ENCODE data around the gene WDR77. TPM values are rescaled to one million over a fixed set of nuclear protein-coding genes. Genes with fewer than 3 reads are reported as not detected.

Gene WDR77
- total and polyA plus RNA-seq, 2 of the 13 experiments (the other 11 are each of a cell fraction or from before 2014, with no cell fraction given): 90.6 to 108 TPM

GRCh38 chr1:111466480-111466879 is 17.4 kb upstream of the WDR77 start:
- 0% methylated on average over 1 of the region's 1 CpG for WGBS (ENCODE audit: low lambda C conversion rate)
- no TSS peak for BruUV-seq (replicated peaks)
- ChIA-PET CTCF (ENCODE audit: low intra/inter-chr PET ratio, low total read pairs) (no interaction called here), POLR2A (no interaction called here)
- in situ Hi-C loops (cut with HindIII; ENCODE audit: extremely low pct_ligation_motif_present, low pct_unique_long_range_greater_than_20kb) (no loop called here), intact Hi-C loops (cut with micrococcal nuclease; ENCODE audit: unreplicated experiment) (no loop called here)
- no peak overlapping the region for H3K9ac ChIP-seq (ENCODE audit: insufficient read depth, low read depth, low read length)
- TF ChIP-seq ZNF432 (CRISPR knock-in tag; IDR thresholded peaks at IDR 0.05; ENCODE audit: borderline replicate concordance) (no peak), HNF4A (CRISPR knock-in tag; IDR thresholded peaks at IDR 0.05) (no peak), MLX (CRISPR knock-in tag; IDR thresholded peaks at IDR 0.05) (no peak), NFE2 (CRISPR knock-in tag; IDR thresholded peaks at IDR 0.05) (no peak), TARDBP (CRISPR knock-in tag; IDR thresholded peaks at IDR 0.05) (no peak), ZNF362 (CRISPR knock-in tag; IDR thresholded peaks at IDR 0.05; ENCODE audit: borderline replicate concordance) (no peak), ZNF557 (CRISPR knock-in tag; IDR thresholded peaks at IDR 0.05) (no peak), MAZ (IDR thresholded peaks at IDR 0.05; ENCODE audit: borderline replicate concordance, low read depth, low read length) (no peak), MAZ (CRISPR knock-in tag; IDR thresholded peaks at IDR 0.05; ENCODE audit: low read depth) (no peak), CC2D1A (CRISPR knock-in tag; IDR thresholded peaks at IDR 0.05) (no peak), ZNF281 (CRISPR knock-in tag; IDR thresholded peaks at IDR 0.05; ENCODE audit: borderline replicate concordance) (no peak), KAT2B (IDR thresholded peaks at IDR 0.05; ENCODE audit: borderline replicate concordance, low read depth, low read length) (no peak), ZNF776 (CRISPR knock-in tag; IDR thresholded peaks at IDR 0.05) (no peak), RFX5 (IDR thresholded peaks at IDR 0.05; ENCODE audit: low read depth, low read length) (no peak), NCOA1 (CRISPR knock-in tag; IDR thresholded peaks at IDR 0.05) (no peak), TFE3 (CRISPR knock-in tag; IDR thresholded peaks at IDR 0.05) (no peak), MLLT10 (CRISPR knock-in tag; IDR thresholded peaks at IDR 0.05) (no peak), PHF8 (CRISPR knock-in tag; IDR thresholded peaks at IDR 0.05) (no peak), BHLHE40 (IDR thresholded peaks at IDR 0.05; ENCODE audit: low read length) (no peak)
- H3K4me1 ChIP-seq (ENCODE audit: insufficient read depth, low read length): peaks cover 27% of the 10 kb centered on the region
- ATAC-seq (no peak), DNase-seq (ENCODE audit: low spot score) (no peak), FAIRE-seq (no peak)
- H2AFZ ChIP-seq (ENCODE audit: low read length): no peak overlapping the region
- peaks cover 1 to 3% of the 10 kb centered on the region in 2 experiments; a peak in 1 of 5 replicates for H3K36me3 ChIP-seq (replicated peaks in 1 of 2; ENCODE audit: control insufficient read depth in 1 of 2, insufficient read depth in 2 of 2, low read length in 2 of 2)
- H4K20me1 ChIP-seq (ENCODE audit: insufficient read depth, low read length): no peaks in the 10 kb centered on the region
- H3K79me2 ChIP-seq (ENCODE audit: insufficient read depth, low read length): no peaks in the 10 kb centered on the region
- no peaks in the 10 kb centered on the region for H3K9me3 ChIP-seq (ENCODE audit: low read length)
- H3K4me2 ChIP-seq (ENCODE audit: low read depth, low read length): no peak overlapping the region
- H3K27me3 ChIP-seq (ENCODE audit: control insufficient read depth in 1 of 2, insufficient read depth in 2 of 2, low read length in 2 of 2): no peaks in the 10 kb centered on the region
- H3K4me3 ChIP-seq (replicated peaks in 1 of 3; ENCODE audit: insufficient read depth in 1 of 3, low read depth in 2 of 3, low read length in 3 of 3): no peak overlapping the region
- H3K27ac ChIP-seq (ENCODE audit: extremely low read length, insufficient read depth, low read length): no peak overlapping the region

Data from HepG2 (cell line).